Measurements from ENCODE around the gene GPATCH1.

DNA sequence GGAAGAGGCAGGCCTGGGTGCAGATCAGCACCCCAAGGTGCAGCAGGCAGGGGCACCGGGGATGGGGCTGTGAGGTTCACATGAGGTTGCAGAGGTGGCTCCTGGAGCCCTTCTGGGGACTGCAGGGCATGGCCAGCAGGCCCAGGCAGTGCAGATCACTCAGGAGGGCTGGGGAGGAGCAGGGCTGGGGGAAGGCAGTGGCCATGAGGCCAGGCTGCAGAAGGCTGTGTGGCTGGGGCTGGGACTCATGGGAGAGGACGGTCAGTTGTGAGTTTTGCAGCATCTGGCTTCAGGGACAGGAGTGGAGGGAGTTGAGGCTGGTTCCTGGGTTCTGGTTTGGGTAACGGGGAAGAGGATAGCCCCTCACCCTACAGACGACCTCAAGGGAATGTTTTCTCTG is 58.2 kb downstream of the GPATCH1 start:
- TF ChIP-seq EZH2 (IDR thresholded peaks at IDR 0.05) (no peak), POLR2AphosphoS5 (IDR thresholded peaks at IDR 0.05; ENCODE audit: borderline replicate concordance, low read depth, low read length) (no peak)
